ENCODE data around the gene AMY2A.
"Not testable (repeated sequence)": the region's sequence is repeated elsewhere in the genome, so short reads cannot be mapped to it uniquely, and the experiment has no call there.

DNA sequence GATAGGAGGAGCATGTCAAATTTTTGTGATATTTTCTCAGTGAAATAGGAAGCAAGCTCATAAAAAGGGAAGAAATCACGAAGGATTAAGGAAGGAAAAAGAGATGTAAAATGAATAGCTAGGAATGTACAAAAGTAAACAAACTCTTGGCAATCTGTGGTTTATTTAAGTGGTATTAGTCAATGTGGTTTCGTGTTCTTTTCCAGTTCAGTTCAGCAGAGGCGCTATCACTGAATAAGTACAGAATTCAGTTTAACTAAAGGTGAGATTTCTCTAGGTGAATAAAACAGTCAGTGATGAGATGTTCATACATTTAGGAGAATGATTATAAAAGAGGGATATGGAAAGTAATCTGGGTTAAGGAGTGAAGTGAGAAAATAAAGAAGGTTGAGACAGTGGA, 26.7 kb downstream of the AMY2A start:
- TF ChIP-seq, protein P1, sequence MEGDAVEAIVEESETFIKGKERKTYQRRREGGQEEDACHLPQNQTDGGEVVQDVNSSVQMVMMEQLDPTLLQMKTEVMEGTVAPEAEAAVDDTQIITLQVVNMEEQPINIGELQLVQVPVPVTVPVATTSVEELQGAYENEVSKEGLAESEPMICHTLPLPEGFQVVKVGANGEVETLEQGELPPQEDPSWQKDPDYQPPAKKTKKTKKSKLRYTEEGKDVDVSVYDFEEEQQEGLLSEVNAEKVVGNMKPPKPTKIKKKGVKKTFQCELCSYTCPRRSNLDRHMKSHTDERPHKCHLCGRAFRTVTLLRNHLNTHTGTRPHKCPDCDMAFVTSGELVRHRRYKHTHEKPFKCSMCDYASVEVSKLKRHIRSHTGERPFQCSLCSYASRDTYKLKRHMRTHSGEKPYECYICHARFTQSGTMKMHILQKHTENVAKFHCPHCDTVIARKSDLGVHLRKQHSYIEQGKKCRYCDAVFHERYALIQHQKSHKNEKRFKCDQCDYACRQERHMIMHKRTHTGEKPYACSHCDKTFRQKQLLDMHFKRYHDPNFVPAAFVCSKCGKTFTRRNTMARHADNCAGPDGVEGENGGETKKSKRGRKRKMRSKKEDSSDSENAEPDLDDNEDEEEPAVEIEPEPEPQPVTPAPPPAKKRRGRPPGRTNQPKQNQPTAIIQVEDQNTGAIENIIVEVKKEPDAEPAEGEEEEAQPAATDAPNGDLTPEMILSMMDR (conservative IDR thresholded peaks at IDR 0.05 in 1 of 2, IDR thresholded peaks at IDR 0.05 in 1 of 2; ENCODE audit: extremely low read depth in 1 of 2, insufficient read depth in 1 of 2, low read depth in 1 of 2, low read length in 2 of 2), result not testable (repeated sequence)
- not testable (repeated sequence) for TF ChIP-seq EZH2 (IDR thresholded peaks at IDR 0.05; ENCODE audit: borderline replicate concordance, low read length)
